SIG-M5 (cell line): ENCODE data around the gene NDUFAF3.

Experiments
- DNase-seq: peaks from one replicate; lab custom pipeline; 2025; lab: John Stamatoyannopoulos, UW

Gene NDUFAF3

DNA sequence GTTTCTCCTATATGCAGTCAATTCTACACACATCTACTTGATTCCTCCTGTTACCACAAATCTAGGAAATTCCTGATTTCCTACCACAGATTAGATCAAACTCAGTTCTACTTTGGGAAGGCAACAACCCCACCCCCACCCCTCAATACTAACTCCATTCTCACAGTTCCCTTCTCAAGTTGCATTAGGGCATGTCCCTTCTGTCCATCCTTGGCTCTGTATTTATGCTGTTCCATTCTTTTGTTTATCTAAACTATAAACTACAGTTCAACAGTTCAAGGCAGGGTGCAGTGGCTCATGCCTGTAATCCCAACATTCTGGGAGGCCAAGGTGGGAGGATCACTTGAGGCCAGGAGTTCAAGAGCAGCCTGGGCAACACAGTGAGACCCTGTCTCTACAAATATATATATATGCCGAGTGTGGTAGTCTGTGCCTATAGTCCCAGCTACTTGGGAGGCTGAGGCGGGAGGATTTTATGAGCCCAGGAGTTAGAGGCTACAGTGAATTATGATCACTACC lies 32.5 kb downstream of the NDUFAF3 start:
- DNase-seq: no peak

DNA sequence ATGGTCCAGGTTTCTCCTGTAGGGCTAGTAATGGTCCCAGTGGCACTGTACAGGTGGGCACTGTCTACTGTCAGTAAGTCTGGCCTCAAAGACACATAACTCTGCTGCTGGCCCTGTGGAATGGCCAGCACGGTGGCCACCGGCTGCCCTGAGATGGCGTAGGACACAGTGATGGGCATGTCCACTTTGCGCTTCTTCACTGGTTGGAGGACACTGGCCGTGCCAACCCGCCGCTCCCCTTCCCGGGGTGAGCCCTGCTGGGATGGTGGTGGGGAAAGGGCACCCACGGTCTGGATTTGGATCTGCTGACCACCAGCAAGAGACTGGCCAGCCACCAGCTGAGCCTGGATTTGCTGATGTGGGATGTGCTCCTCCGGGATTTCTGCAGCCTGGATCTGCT lies 35.3 kb downstream of the NDUFAF3 start:
- no peak for DNase-seq

DNA sequence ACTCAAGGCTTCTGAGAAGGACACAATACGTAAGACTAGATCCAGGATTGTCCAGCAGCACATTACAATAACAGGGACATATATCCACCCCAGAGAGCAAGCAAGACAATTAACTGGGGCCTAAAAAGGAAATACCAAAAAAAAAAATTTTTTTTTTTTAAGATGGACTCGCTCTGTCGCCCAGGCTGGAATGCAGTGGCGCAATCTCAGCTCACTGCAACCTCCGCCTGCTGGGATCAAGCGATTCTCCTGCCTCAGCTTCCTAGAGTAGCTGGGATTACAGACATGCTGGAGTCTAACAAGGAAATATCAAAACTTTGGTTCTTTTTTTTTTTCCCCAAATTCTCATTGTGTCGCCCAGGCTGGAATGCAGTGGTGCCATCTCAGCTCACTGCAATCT lies 36.1 kb downstream of the NDUFAF3 start:
- no peak for DNase-seq
